Measurements from ENCODE around the gene LY6G5B.

- TF ChIP-seq CTCF (IDR thresholded peaks at IDR 0.05 in 8 of 11, conservative IDR thresholded peaks at IDR 0.05 in 3 of 11) (no peak), POLR2AphosphoS5 (IDR thresholded peaks at IDR 0.05) (no peak)
Measured at GRCh38 chr6:31634131-31634530, 35.6 kb upstream of the LY6G5B start.

All from spleen (tissue), 7 donors.